GM13976 (cell line): ENCODE results near the gene ULK3.

ENCODE experiments used
- DNase-seq: peaks from one replicate; pipeline ENCODE4 v3.0.0; 2012; ENCODE audit warnings: low spot score
- CTCF ChIP-seq: IDR thresholded peaks from 2 replicates; pipeline ENCODE4 v1.5.1; 2012; ENCODE audit warnings: borderline replicate concordance, mild to moderate bottlenecking; ENCODE audit not compliant: insufficient read depth; ENCODE audit errors: extremely low read depth, missing control alignments, control extremely low read depth
- in situ Hi-C: fragments of 300-500 bp; cut with MboI; formaldehyde crosslinking; loops from one replicate; pipeline ENCODE4 v1.12.0; 2022; ENCODE audit warnings: low sequenced_read_pairs, mixed read lengths, inconsistent platforms; ENCODE audit not compliant: unreplicated experiment

Gene ULK3

GRCh38 chr15:74825866-74826265 lies 17.1 kb downstream of the ULK3 start:
- DNase-seq = no peak
- in situ Hi-C loops = no loop called here

GRCh38 chr15:74824976-74825375 lies 18.0 kb downstream of the ULK3 start:
- DNase-seq = no peak
- in situ Hi-C loops = no loop called here
- TF ChIP-seq CTCF = no peak

More at GRCh38 chr15:74825866-74826265, 17.1 kb downstream of the ULK3 start:
- TF ChIP-seq CTCF = no peak

- in situ Hi-C loops = no loop called here
Observed at GRCh38 chr15:74823324-74823723, 19.6 kb downstream of the ULK3 start.

GRCh38 chr15:74822233-74822632 lies 20.7 kb downstream of the ULK3 start:
- TF ChIP-seq CTCF = no peak

More at GRCh38 chr15:74823324-74823723, 19.6 kb downstream of the ULK3 start:
- DNase-seq = no peak
- no peak for TF ChIP-seq CTCF

GRCh38 chr15:74821790-74822158 lies 21.2 kb downstream of the ULK3 start:
- DNase-seq = no peak
- TF ChIP-seq CTCF = no peak
- in situ Hi-C loops = no loop called here

More at GRCh38 chr15:74822233-74822632, 20.7 kb downstream of the ULK3 start:
- no peak for DNase-seq
- in situ Hi-C loops = no loop called here

GRCh38 chr15:74821091-74821789 lies 21.7 kb downstream of the ULK3 start:
- peak; percentile 64 for DNase-seq
- TF ChIP-seq CTCF = no peak
- in situ Hi-C loops = no loop called here
